ENCODE results near the gene TBX4.

DNA sequence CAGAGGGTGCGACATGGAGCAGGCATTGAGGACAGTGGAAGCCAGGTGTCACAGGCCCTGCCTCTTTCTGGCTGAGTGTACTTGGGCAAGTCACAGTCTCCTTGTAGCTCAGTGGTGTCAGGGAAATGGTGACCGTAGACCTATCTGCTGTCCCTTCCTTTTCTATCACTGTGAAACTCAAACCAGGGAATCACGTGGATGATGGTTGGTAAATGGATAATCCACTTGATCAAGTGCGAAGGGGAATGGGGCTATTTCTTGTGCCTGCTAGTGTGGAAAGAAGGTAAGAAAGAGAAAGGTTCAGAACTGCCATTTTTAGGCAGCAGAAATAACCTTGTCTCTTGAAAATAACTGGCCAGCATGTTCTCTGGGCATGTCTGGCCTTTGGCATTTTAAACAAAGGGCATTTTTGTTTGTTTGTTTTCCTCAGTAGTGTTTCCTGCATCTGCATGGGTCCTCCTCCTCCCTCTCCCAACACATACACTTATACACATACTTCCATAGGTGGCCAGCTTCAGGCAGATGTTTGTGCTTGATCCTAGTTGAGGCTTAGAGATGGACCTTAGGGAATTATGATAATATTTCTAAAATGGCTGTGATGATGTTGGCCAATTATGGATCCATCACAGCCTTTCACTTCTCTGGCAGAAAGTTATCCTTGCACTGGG is 7.1 kb downstream of the TBX4 start:
- TF ChIP-seq CTCF (IDR thresholded peaks at IDR 0.05; ENCODE audit: low read depth, low read length, missing input control) = no peak
- TF ChIP-seq, protein P1, sequence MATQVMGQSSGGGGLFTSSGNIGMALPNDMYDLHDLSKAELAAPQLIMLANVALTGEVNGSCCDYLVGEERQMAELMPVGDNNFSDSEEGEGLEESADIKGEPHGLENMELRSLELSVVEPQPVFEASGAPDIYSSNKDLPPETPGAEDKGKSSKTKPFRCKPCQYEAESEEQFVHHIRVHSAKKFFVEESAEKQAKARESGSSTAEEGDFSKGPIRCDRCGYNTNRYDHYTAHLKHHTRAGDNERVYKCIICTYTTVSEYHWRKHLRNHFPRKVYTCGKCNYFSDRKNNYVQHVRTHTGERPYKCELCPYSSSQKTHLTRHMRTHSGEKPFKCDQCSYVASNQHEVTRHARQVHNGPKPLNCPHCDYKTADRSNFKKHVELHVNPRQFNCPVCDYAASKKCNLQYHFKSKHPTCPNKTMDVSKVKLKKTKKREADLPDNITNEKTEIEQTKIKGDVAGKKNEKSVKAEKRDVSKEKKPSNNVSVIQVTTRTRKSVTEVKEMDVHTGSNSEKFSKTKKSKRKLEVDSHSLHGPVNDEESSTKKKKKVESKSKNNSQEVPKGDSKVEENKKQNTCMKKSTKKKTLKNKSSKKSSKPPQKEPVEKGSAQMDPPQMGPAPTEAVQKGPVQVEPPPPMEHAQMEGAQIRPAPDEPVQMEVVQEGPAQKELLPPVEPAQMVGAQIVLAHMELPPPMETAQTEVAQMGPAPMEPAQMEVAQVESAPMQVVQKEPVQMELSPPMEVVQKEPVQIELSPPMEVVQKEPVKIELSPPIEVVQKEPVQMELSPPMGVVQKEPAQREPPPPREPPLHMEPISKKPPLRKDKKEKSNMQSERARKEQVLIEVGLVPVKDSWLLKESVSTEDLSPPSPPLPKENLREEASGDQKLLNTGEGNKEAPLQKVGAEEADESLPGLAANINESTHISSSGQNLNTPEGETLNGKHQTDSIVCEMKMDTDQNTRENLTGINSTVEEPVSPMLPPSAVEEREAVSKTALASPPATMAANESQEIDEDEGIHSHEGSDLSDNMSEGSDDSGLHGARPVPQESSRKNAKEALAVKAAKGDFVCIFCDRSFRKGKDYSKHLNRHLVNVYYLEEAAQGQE (IDR thresholded peaks at IDR 0.05) = no peak
- TF ChIP-seq RAD21 (IDR thresholded peaks at IDR 0.05) = no peak
- no peak for TF ChIP-seq FOXA2 (IDR thresholded peaks at IDR 0.05)
- no peak for TF ChIP-seq YY1 (IDR thresholded peaks at IDR 0.05)
- no peak for TF ChIP-seq GABPA (IDR thresholded peaks at IDR 0.05 in 1 of 2, conservative IDR thresholded peaks at IDR 0.05 in 1 of 2)
- TF ChIP-seq, protein P2, sequence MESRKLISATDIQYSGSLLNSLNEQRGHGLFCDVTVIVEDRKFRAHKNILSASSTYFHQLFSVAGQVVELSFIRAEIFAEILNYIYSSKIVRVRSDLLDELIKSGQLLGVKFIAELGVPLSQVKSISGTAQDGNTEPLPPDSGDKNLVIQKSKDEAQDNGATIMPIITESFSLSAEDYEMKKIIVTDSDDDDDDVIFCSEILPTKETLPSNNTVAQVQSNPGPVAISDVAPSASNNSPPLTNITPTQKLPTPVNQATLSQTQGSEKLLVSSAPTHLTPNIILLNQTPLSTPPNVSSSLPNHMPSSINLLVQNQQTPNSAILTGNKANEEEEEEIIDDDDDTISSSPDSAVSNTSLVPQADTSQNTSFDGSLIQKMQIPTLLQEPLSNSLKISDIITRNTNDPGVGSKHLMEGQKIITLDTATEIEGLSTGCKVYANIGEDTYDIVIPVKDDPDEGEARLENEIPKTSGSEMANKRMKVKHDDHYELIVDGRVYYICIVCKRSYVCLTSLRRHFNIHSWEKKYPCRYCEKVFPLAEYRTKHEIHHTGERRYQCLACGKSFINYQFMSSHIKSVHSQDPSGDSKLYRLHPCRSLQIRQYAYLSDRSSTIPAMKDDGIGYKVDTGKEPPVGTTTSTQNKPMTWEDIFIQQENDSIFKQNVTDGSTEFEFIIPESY (IDR thresholded peaks at IDR 0.05) = no peak
- no peak for TF ChIP-seq TAF1 (conservative IDR thresholded peaks at IDR 0.05)
- TF ChIP-seq, protein P3, sequence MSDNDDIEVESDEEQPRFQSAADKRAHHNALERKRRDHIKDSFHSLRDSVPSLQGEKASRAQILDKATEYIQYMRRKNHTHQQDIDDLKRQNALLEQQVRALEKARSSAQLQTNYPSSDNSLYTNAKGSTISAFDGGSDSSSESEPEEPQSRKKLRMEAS (IDR thresholded peaks at IDR 0.05) = no peak
- no peak for TF ChIP-seq ATF3 (IDR thresholded peaks at IDR 0.05)
- no peak for TF ChIP-seq NR2F2 (IDR thresholded peaks at IDR 0.05)

All from liver (tissue), 3 donors.